GM19099 (cell line): ENCODE results near the gene GPR179.
A peak's percentile ranks its signal among the peaks of the same experiment; 100 is the strongest.

ENCODE experiments used
- POLR2A ChIP-seq: IDR thresholded peaks from 3 replicates; pipeline ENCODE4 v1.6.1; 2011; ENCODE audit warnings: low read depth; ENCODE audit not compliant: insufficient read length; ENCODE audit errors: extremely low read depth

Gene GPR179

DNA sequence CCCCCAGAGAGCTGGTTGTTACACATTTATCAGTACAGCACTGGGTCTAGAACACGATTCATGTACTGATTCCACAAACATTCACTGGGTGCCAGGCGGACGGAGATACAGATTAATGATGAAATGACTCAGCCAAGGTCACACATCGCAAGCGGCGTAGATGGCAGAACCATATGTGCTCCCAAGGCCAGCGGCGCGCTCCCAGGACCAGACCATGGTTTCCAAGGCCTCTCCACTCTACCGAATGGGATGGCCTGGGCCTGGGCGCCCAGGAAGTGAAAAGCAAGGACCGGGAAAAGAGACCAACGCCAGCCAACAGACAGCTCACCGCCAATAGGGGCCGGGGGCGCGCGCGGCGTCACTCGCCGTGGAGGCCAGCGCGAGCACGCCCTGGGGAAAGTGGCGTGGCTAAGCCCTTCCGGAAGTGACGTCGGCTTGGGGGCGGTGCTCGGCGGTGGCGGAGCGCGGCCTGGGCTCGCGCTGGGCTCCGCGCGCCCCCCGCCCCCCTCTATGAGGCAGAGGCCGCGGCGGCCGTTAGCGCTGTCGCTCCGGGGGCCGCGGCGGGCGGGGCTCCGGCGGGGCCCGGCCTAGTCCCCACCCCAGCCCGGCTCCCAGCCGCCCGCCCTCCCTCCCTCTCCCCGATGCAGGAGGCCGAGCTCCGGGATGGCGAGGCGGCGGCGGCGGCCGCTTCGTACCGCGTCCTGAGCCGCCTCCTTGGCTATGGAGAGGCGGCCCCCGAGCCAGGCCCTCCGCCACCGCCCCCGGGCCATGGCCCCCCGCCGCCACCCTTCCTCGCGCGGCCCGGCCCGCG lies 7.9 kb upstream of the GPR179 start, which contains the start of gene SOCS7:
Gene SOCS7, plus strand, starts transcription at position 433 of the 811 bp plus-strand sequence. Its CDS starts 209 bp downstream, at position 642.
- peak; percentile 82 for TF ChIP-seq POLR2A

DNA sequence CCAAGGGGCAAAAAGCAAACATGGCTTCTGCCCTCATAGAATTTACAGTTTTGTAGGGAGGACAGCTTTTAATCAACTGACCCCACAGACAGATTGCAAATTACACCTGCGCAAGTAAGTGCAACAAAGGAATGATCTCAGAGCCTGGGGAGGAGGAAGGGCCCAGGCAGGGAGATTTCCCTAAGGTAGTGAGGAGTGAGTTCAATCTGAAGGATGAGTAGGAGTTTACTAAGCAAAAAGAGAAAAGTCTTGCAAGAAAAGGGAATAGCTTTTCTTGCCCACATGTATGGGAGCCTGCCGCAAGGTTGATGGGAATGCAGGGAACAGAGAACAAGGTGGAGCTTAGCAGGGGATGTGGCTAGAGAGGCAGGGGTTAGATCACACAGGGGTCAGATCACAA lies 6.3 kb upstream of the GPR179 start:
- no peak for TF ChIP-seq POLR2A

DNA sequence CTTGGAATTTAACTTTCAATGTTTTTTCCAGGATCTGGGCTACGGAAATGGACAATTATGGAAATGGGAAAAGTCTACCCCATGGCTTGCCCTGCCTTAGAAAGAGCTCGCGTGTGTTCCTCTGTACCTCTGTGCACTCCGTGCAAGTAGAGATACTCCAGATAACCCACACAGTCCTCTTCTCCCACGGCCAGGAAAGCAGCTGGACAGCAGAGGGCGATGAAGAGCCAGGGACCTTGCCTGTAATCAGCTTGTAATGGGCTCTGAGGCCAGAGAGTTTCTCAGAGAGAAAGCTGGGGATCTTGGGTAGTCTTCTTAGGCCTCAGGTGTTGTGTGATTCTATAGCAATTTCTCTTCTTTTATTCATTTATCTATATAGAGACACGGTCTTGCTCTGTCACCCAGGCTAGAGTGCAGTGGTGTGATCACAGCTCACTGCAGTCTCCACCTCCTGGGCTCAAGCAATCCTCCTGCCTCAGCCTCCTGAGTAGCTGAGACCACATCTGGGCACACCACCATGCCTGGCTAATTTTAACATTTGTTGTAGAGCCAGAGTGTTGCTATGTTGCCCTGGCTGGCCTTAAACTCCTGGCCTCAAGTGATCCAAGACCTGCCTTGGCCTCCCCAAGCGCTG lies 5.5 kb upstream of the GPR179 start:
- no peak for TF ChIP-seq POLR2A

DNA sequence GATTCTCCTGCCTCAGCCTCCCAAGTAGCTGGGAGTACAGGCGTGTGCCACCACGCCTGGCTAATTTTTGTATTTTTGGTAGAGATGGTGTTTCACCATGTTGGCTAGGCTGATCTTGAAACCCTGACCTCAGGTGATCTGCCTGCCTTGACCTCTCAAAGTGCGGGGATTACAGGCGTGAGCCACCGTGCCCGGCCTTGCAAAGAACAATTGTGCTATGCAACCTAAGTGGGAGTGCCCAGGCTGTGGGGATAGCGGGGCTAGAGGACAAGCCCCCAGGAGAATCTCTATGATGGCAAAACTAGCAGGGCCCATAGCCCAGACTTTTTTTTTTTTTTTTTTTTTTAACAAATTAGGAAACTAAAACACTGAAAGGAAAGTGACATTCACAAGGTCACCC lies 2.0 kb upstream of the GPR179 start:
- TF ChIP-seq POLR2A: no peak

DNA sequence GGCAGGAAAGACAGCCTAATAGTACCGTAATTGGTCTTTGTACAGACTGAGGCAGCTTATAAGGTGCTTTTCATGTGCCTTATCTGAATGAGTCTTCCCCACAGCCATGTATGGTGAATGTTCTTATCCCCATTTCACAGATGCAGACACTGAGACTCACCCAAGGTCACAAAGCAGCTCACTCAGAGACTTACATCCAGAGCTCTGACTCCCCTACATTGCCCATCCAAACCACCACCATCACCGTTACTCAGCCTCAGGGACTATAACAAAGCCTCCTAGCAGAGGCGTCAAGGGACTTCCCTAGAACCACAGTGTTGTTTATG lies 627 bp upstream of the GPR179 start:
- TF ChIP-seq POLR2A: no peak

DNA sequence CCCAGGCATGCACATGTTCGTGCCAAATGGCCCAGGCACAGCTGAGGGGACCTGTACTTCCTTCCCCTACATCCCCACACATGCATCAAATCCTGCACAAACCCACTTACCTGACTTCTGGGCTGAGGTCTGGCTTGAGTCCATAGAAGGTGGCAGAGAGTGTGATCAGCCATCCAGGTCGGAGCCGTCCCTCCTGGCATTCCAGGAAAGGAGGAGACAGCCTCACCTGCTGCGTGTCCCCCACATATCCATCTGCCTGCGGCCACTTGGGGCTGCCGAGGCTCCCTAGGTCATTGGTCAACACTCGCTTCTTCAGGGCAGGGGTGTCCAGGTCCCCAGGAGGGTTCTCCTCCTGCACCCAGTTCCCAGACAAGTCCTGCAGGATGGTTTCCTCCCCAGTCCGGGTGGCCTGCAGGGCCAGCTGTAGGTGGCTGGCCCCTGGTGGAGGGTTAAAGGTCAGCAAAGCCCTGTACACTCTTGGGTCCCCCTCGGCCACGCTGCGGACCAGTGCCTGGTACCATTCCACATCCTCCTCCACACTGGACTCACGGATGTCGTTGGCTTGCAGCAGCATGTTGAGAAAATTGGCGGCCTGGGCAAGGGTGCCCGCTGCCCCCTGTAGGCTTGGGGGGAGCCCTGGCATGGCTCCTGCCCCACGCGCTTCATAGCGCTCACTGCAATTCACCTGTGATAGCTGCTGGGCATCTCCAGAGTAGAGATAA lies 709 bp downstream of the GPR179 start:
- no peak for TF ChIP-seq POLR2A

DNA sequence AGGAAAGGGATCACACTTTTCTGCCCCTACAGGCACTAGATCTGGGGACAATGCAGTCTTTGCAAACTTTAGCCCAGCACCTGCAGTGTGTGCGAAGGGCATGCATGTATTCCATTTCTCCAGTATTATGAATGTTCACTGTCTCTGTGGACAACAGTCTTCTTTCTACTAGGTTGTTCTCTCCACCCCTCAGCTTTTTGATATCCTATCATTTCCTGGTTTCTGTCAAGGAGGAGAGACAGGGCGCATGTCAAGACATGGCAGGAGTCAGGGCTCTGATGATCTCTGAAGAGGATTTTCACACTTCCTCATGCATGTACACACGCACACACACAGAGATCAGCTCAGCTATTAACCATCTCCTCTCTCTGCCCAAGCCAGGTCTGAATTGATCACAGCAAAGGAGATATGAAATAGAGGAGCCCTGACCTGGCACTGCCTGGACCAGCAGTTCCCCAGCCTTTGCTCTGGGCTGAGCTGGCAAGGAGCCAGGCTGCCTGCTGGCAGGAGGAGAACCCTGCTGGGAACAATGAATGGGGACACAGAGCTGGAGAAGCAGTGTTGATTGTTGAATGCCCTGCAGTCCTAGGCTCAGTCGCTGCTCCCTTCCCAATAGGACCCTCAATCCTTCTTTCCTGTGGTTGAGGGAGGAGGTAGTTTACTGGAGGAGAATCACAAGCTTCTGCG lies 2.6 kb downstream of the GPR179 start:
- no peak for TF ChIP-seq POLR2A

DNA sequence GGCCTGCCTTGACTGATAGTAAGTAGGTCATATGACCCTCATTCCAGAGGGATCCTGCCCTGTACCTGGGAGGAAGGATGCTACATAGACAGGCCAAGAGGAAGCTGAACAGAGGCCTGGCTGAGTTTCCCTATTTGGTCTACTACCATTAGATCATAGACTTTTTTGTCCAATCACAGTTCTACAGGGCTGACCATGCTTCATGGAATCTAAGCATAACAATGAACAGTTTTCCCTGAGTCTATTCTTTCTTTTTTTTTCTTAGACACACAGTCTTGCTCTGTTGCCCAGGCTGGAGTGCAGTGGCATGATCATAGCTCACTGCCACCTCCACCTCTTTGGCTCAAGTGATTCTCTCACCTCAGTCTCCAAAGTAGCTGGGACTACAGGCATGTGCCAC lies 3.9 kb downstream of the GPR179 start:
- TF ChIP-seq POLR2A: no peak

DNA sequence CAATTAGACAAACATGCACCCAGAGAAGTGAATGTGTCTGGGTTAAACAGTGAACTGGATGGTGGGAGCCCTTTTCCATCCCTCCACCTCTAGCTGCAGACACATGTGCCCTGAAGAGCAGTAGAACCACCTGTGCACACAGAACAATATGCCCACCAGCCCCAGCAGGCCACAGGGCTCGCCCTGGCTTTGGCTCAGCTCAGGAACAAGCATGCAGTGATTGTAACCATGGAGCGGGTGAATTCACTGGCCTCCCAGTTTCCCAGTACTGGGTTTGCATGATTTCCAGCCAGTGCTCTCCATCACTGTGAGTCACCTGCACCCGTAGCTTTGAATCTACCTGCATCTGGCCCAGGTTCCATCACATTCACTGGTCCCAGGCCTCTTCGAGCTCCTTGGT lies 5.2 kb downstream of the GPR179 start:
- no peak for TF ChIP-seq POLR2A

DNA sequence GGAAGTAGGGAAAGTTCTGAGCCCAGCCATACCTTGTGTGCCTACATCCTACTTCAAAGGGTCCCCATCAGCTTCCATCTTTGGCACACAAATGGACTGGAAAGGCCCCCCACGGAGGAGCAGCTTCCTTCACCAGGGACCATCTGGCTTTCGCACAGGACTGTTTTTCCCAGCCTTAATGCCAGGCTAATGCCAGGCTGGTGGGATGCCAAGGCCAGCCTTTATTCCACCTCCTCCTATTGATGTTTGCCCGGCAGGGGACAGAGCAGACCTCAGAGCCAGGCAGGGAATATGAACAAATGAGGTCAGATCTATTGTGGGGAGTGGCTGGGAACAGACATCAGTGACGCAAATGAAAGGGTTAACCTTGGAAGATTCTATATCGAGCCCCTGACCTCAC lies 5.7 kb downstream of the GPR179 start:
- TF ChIP-seq POLR2A: no peak

DNA sequence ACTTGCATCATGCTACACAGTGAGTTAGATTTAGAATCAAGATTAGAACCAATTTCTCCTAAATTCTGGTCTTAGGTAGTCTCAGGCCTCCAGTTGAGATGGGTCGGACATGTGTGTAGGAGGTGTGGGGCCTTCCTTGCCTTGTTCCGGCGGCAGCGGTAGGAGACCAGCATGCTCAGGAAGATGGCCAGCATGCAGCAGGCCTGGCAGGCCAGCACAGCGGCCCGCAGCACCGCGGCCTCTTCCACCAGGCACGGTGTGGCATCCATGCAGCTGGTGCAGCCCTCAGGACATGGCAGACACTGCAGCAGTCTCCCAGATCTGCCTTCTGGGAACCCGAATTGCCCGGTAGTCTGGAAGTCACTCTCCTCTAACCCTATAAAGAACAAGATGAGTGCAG lies 6.9 kb downstream of the GPR179 start:
- no peak for TF ChIP-seq POLR2A

DNA sequence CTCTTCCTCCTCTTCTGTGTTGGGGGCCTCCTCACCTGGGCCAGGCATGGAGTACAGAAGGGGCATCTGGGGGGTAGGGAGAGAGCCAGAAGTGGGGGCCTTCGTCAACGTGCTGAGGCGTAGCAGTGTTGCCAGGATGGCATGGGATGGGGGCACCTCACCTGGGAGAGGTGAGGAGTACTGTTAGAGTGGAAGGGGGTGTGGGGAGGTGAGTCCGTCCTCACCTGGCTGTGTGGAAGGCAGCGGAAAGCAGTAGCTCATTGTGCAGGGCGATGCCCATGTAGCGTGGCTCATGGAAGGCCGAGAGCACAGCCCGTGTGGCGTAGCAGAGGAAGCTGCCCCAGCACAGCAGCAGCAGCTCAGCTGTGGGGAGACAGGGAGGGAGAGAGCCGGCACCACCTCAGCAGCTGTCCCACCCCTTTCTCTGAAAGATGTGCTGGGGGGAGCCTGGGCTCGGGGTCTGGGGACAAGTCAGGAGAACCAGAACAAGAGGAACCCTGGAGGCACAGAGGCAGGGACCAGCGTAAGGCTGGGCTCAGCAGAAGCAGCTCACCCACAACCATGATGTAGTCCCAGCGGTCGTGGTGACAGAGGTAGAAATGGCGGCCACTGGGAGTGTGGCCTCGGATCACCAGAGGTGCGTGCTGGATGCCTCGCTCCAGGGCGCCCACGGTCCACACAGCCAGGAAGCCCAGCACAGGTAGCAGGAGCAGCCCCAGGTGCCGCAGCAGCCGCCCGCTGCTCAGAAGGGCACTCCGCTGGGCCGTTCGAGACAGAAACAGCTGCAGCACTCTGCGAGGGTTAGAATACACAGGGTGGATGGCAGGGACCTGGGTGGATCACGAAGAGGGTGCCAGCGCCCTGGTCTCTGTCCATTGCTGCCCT lies 9.0 kb downstream of the GPR179 start:
- no peak for TF ChIP-seq POLR2A

DNA sequence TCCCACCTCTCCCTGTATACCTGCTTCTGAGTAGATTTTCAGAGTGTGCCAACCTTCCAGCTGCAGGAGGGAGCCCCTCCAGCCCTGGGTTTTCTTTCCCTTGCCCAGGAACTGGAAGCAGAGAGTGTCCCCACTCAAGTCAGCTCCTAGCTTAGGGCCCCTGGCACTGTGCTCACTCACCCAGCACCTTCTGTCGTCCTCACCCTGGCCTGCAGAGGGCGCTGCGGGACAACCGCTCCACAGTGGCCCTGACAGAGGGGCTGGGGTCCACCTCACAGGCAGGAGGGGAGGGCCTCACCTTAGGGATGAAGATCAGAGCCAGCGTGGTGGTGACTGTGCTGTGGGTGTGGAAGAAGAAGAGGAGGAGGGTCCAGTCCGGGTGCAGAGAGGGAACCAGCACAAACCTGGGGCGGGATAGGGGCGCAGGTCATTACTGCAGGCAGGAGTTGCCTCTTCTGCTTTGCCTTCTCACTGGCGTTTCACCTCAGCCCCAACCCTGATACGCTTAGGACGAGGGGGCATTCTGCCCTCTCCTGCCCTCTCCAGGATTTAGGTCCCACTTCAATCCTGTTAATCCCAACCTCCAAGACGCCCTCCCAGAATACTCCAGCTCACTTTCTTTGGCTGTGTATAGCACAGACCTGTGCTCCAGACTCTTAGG lies 10.0 kb downstream of the GPR179 start:
- TF ChIP-seq POLR2A: no peak

DNA sequence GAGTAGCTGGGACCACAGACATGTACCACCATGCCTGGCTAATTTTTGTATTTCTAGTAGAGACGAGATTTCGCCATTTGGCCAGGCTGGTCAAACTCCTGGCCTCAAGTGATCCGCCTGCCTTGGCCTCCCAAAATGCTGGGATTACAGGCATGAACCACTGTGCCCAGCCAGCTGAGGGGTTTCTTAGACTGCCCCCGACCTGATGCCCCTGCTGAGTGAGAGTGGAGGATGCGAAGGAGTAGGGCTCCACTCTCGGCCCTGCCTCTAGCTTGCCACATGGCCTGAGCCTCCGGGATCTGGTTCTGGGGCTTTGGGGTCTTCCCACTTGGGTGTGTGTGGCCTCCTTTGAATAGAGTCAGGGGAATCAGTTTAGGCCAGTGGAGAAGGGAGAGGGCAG lies 11.0 kb downstream of the GPR179 start:
- TF ChIP-seq POLR2A: no peak
